GM23248 (cell line): ENCODE measurements around the gene MYL4. TPM values are rescaled to one million over a fixed set of nuclear protein-coding genes. Genes with fewer than 3 reads are reported as not detected.
A peak's percentile ranks its signal among the peaks of the same experiment; 100 is the strongest.

ENCODE experiments used
- DNase-seq: peaks from one replicate; pipeline ENCODE4 v3.0.0-alpha.2; 2015
- H2AFZ ChIP-seq: fragments of 200-600 bp; sonication (generic); 2 replicates; pipeline ENCODE4 v1.6.1; 2016; ENCODE audit warnings: antibody characterized with exemption
- H3F3A ChIP-seq: fragments of 200-600 bp; sonication (generic); 2 replicates; pipeline ENCODE4 v1.6.1; 2016; ENCODE audit warnings: mild to moderate bottlenecking, antibody characterized with exemption, mixed run types; ENCODE audit not compliant: insufficient read depth
- H3K27ac ChIP-seq: fragments of 200-600 bp; sonication (generic); 2 replicates; pipeline ENCODE4 v1.5.1; 2016; ENCODE audit warnings: mild to moderate bottlenecking
- H3K27me3 ChIP-seq: fragments of 200-600 bp; sonication (generic); replicated peaks from 2 replicates; pipeline ENCODE4 v1.6.1; 2016; ENCODE audit warnings: mild to moderate bottlenecking; ENCODE audit not compliant: insufficient read depth
- H3K36me3 ChIP-seq: fragments of 200-600 bp; sonication (generic); 2 replicates; pipeline ENCODE4 v1.6.1; 2016; ENCODE audit warnings: low read depth, mild to moderate bottlenecking
- H3K4me1 ChIP-seq: fragments of 200-600 bp; sonication (generic); 2 replicates; pipeline ENCODE4 v1.6.1; 2016; ENCODE audit warnings: mild to moderate bottlenecking; ENCODE audit not compliant: insufficient read depth
- H3K4me2 ChIP-seq: fragments of 200-600 bp; sonication (generic); one replicate; pipeline ENCODE4 v1.6.1; 2016; ENCODE audit warnings: mild to moderate bottlenecking; ENCODE audit not compliant: unreplicated experiment
- H3K4me3 ChIP-seq: fragments of 200-600 bp; sonication (generic); 2 replicates; pipeline ENCODE4 v1.5.1; 2016; ENCODE audit warnings: mild to moderate bottlenecking
- H3K79me2 ChIP-seq: fragments of 200-600 bp; sonication (generic); 2 replicates; pipeline ENCODE4 v1.6.1; 2016; ENCODE audit warnings: mild to moderate bottlenecking; ENCODE audit not compliant: insufficient read depth
- H3K9ac ChIP-seq: fragments of 200-600 bp; sonication (generic); 2 replicates; pipeline ENCODE4 v1.6.1; 2016; ENCODE audit warnings: mild to moderate bottlenecking
- H3K9me2 ChIP-seq: fragments of 200-600 bp; sonication (generic); 2 replicates; pipeline ENCODE4 v1.6.1; 2016; ENCODE audit warnings: mixed run types, mild to moderate bottlenecking, moderate library complexity; ENCODE audit not compliant: insufficient read depth
- H3K9me3 ChIP-seq: fragments of 200-600 bp; sonication (generic); one replicate; pipeline ENCODE4 v1.6.1; 2017; ENCODE audit warnings: low read depth
- H4K20me1 ChIP-seq: fragments of 200-600 bp; sonication (generic); 2 replicates; pipeline ENCODE4 v1.6.0; 2016; ENCODE audit not compliant: insufficient read depth
- EZH2 ChIP-seq: fragments of 200-600 bp; sonication (generic); IDR thresholded peaks from 2 replicates; pipeline ENCODE4 v1.6.1; 2018; ENCODE audit warnings: antibody characterized with exemption, mild to moderate bottlenecking; ENCODE audit not compliant: insufficient read depth, poor library complexity, severe bottlenecking
- EZH2phosphoT487 ChIP-seq: fragments of 200-600 bp; sonication (generic); IDR thresholded peaks from 2 replicates; pipeline ENCODE4 v1.6.1; 2018; ENCODE audit warnings: antibody characterized with exemption, moderate library complexity, mild to moderate bottlenecking, low read depth; ENCODE audit not compliant: insufficient read depth
- WGBS, 2 experiments: methylation state at CpG; one replicate each; pipeline ENCODE4 v1.1.6; 2015 to 2017; ENCODE audit warnings: low lambda C conversion rate in 2 of 2, low coverage in 1 of 2; ENCODE audit errors: missing lambda C conversion rate in 2 of 2; 5-methylcytosine and 5-hydroxymethylcytosine counted together
- in situ Hi-C: fragments of 300-500 bp; cut with MboI; formaldehyde crosslinking; loops from 2 replicates; pipeline ENCODE4 v1.15.0; 2020
- polyA plus RNA-seq: library from polyadenylated mRNA; unstranded; fragments of >200 nt; fragmentation: Nextera tagmentation; extraction: Ambion mirVana; gene quantifications from 2 replicates; pipeline ENCODE4 v1.2.1, GENCODE V29; 2016
- total RNA-seq: library from RNA; depleted of rRNA; stranded (reverse); fragments of >200 nt; shearing (Covaris generic); gene quantifications from 2 replicates; pipeline ENCODE4 v1.2.3, GENCODE V29; 2014

Gene MYL4
- total and polyA plus RNA-seq, 2 experiments from 2014 or later: not detected

DNA sequence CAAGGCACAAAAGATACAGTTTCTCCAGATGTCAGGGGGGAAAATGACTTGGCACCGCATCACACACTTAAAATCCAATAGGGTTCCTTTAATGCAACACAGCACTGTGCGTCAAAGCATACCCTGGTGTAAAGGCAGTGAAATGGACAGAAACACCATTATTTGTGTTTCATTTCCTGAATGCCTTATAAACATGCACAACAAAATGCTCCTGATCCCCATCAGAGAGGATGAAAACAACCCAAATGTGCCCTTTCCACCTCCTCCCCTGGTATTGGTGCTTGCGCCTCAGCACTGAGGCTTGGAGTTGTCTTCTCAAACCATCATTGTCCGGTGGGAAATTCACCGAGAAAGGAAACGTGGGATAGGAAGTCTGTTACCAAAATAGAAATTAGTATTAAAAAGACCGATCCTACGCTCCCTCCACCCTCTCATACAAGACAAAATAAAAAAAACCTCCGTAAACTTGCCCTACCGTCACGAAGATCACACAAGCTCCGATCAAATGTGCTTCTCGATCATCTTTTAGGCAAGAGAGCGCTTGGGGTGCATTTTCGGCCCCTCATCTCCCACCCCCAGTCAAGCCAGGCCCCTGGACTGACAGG lies 20.8 kb upstream of the MYL4 start:
- peak overlapping the region; percentile 87 for H3K4me3 ChIP-seq
- in situ Hi-C loops: no loop called here
- H3K36me3 ChIP-seq: no peaks in the 10 kb centered on the region
- H3K27me3 ChIP-seq: no peaks in the 10 kb centered on the region
- H3K79me2 ChIP-seq: peaks cover 57% of the 10 kb centered on the region
- peaks cover 18% of the 10 kb centered on the region; the same call in 1 of the 2 replicates for H4K20me1 ChIP-seq
- H3K9ac ChIP-seq: peak overlapping the region; percentile 99
- H3K4me2 ChIP-seq: peak overlapping the region; percentile 92
- peak overlapping the region; percentile 72 for H2AFZ ChIP-seq
- no peak for TF ChIP-seq EZH2phosphoT487
- no peak for TF ChIP-seq EZH2
- H3K9me3 ChIP-seq: no peaks in the 10 kb centered on the region
- peak; percentile 72 for DNase-seq
- H3K4me1 ChIP-seq: peaks cover 43% of the 10 kb centered on the region
- H3K27ac ChIP-seq: peak overlapping the region; percentile 96
- 1 to 3% methylated on average over 15 of the region's 15 CpGs for WGBS, 2 experiments
- no peaks in the 10 kb centered on the region for H3K9me2 ChIP-seq
- peaks cover 8% of the 10 kb centered on the region; the same call in 1 of the 2 replicates for H3F3A ChIP-seq

DNA sequence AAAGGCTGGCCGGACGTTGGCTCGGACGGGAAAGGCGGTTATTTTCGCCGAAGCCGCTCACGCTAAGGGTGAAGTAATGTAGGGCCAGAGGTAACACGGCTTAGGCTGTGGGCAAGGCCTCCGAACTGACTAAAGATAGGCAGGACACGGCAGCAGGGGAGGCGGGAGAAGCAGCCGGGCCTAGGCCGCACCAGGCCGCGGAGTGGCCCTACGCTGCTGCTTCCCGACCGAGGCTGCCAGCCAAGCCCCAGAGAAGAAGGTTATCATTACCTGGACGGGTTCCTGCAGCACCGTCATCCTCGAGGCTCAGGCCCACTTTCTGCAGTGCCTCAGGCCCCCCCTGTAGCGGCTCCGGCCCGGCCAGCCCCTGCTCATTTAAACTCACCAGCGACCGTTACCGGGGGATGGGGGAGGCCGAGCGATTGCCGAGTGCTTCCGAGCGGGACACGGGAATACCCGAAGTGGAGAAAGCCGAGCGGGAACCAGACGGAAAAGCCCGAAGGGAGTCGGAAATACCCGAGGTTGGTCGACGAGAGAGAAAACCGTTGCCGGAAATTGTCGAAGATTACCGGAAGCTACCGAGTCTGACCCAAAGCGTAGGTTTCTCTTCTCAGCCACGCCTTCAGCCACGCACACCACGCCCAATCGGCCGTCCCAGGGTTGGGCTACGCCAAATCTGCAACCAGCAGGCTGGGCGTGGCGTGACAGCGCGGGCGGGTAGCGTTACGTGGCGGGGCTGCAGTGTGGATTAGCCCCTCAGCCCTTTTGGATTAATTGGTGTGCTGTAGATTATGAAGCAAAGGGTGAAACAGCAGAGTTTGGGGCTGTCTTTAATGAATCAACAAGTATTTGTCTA lies 20.0 kb upstream of the MYL4 start, which contains the start of gene CDC27:
Gene CDC27, minus strand, starts transcription at position 420 of the 856 bp plus-strand sequence. Its CDS starts 123 bp downstream, at position 297.
- Histone ChIP-seq H3K27ac (peak within 1 kb of the TSS; percentile 96), H3K4me3 (peak within 1 kb of the TSS; percentile 87), H3F3A (peaks cover 8% of the 10 kb centered on the region; the same call in 1 of the 2 replicates), H4K20me1 (peaks cover 11% of the 10 kb centered on the region; the same call in 1 of the 2 replicates), H3K36me3 (no peaks in the 10 kb centered on the region), H3K9me2 (no peaks in the 10 kb centered on the region), H3K9ac (peak within 1 kb of the TSS; percentile 99), H3K79me2 (peaks cover 50% of the 10 kb centered on the region), H3K4me1 (peaks cover 39% of the 10 kb centered on the region), H3K9me3 (no peaks in the 10 kb centered on the region), H3K27me3 (no peaks in the 10 kb centered on the region), H2AFZ (peak within 1 kb of the TSS; percentile 95), H3K4me2 (peak within 1 kb of the TSS; percentile 92)
- in situ Hi-C loops: no loop called here
- TF ChIP-seq EZH2phosphoT487 (no peak), EZH2 (no peak)
- peak; percentile 98 for DNase-seq
- WGBS, 2 experiments: 1% methylated on average over 63 to 64 of the region's 64 CpGs

DNA sequence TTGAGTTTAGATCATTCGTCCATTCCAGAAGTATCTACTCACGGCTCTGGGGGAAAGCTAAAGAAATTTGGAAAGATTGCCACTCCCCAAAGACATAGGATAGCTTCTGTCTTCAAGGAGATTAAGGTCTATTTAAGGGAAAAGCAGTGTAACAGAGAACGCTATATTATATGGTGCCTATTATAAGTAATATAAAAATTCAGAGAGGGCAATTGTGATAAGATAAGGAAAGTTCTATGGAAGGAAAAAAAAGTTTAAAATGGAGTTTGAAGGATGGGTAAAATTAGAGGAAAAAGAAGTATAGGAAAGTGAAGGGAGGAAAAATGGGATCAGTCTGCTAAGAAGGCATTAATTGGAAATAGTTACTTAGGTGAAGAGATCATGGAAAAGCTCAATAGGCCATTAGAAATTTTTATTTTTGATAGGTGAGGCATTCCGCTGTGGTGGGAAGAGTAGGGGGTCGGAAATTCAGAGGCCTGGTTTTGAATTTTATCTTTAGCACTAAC lies 19.4 kb upstream of the MYL4 start:
- TF ChIP-seq EZH2: no peak
- TF ChIP-seq EZH2phosphoT487: no peak
- peaks cover 32% of the 10 kb centered on the region for H3K4me1 ChIP-seq
- 41 to 43% methylated on average over 5 of the region's 5 CpGs for WGBS, 2 experiments
- H3K36me3 ChIP-seq: no peaks in the 10 kb centered on the region
- peaks cover 8% of the 10 kb centered on the region; the same call in 1 of the 2 replicates for H3F3A ChIP-seq
- H3K4me3 ChIP-seq: peak overlapping the region; percentile 87
- peak overlapping the region; percentile 95 for H2AFZ ChIP-seq
- peak overlapping the region; percentile 88 for H3K27ac ChIP-seq
- DNase-seq: no peak
- H3K27me3 ChIP-seq: no peaks in the 10 kb centered on the region
- H3K4me2 ChIP-seq: peak overlapping the region; percentile 81
- in situ Hi-C loops: no loop called here
- H3K9me3 ChIP-seq: no peaks in the 10 kb centered on the region
- H3K9me2 ChIP-seq: no peaks in the 10 kb centered on the region
- peak overlapping the region; percentile 99 for H3K9ac ChIP-seq
- peaks cover 43% of the 10 kb centered on the region for H3K79me2 ChIP-seq
- H4K20me1 ChIP-seq: peaks cover 9% of the 10 kb centered on the region; the same call in 1 of the 2 replicates

DNA sequence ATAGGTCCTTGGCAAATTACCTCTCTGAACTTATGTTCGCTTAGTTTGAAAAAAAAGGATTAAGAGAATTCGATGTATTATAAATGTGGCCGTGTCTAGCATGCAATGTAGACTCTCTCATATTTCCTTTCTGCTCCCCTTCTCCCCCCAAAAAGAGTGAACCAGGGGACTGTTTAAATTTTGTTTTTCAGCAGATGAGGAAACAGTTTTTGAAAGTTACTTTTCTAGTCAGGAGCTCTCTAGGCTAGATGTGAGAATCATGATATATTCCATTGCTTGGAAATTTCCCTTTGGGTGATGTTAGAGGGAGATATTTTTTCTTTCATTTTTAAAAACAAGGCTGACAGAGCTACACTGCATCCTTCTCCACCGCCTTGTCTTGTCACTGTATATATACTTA lies 18.9 kb upstream of the MYL4 start:
- Histone ChIP-seq H3K79me2 (peaks cover 39% of the 10 kb centered on the region), H3F3A (peaks cover 8% of the 10 kb centered on the region; the same call in 1 of the 2 replicates), H3K4me2 (no peak overlapping the region), H3K27me3 (no peaks in the 10 kb centered on the region), H3K36me3 (no peaks in the 10 kb centered on the region), H2AFZ (peak overlapping the region; percentile 95), H3K9ac (no peak overlapping the region; the same call in 1 of the 2 replicates), H4K20me1 (peaks cover 9% of the 10 kb centered on the region; the same call in 1 of the 2 replicates), H3K27ac (no peak overlapping the region), H3K9me3 (no peaks in the 10 kb centered on the region), H3K4me1 (peaks cover 28% of the 10 kb centered on the region), H3K9me2 (no peaks in the 10 kb centered on the region), H3K4me3 (no peak overlapping the region)
- 96 to 97% methylated on average over 4 of the region's 4 CpGs for WGBS, 2 experiments
- in situ Hi-C loops: no loop called here
- no peak for DNase-seq
- TF ChIP-seq EZH2 (no peak), EZH2phosphoT487 (no peak)
